NOMO-1 treated with dmso at 0.1 percent for 144 hours (cell line): ENCODE measurements around the gene FAF1.
A peak's percentile ranks its signal among the peaks of the same experiment; 100 is the strongest.
"Not testable (repeated sequence)": the region's sequence is repeated elsewhere in the genome, so short reads cannot be mapped to it uniquely, and the experiment has no call there.

Source experiments
- DNase-seq: peaks from one replicate; lab custom pipeline; 2025; ENCODE audit not compliant: unreplicated experiment; lab: John Stamatoyannopoulos, UW

Gene FAF1

DNA sequence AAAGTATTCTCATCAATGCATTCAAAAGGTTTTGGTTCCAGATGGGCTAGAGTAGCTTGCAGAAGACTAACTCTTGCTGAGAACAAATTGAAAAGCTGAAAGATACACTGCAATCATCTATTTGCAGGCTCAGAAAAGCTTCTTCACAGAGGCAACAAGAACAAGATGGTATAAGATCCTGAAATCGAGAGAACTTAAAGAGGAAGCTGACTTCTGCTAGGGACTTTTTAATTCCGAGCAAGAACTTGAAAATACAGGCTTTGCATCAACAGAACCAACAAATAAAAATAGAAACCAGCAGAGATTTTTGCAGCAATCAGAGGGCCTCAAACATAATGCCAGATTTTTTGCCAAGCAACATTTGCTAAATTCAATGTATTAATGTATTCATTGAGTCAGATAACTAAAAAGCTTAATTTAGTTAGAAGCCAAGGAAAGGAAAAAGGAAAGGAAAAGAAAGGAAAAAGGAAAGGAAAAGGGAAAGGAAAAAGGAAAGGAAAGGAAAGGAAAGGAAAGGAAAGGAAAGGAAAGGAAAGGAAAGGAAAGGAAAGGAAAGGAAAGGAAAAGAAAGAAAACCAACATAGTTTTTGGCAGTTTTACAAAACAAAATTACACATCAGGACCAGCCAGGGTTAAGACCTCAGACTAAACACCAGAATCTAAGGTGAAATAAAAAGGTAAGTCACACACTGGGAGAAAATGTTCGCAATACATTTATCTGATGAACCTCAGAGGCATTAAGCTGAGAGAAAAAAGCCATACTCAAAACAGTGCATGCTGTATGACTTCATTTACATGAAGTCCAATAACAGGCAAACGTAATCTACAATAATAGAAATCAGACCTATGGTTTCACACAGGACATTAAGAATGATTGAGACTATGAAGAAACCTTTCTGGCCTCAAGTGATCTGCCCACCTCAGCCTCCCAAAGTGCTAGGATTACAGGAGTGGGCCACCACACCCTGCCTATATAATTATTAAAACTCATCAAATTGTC is 42.6 kb downstream of the FAF1 start:
- DNase-seq: no peak

DNA sequence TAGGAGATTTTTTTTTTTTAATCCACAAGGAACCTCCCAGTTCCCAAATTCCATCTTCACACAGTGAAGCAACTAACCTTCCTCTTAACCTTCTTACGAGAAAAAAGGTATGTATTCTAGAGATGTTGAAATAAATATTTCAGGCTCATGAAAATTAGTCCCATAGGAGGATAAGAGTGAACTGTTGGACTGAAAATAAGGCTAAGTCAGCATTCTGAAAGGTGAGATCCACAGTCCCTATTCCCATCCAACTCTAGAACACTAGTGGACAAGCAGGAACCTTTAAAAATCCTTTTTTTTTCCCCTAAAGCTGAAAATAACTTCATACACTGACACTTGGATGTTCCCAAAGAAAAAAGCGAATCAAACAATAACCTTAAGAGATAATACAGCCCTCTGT is 44.4 kb downstream of the FAF1 start:
- no peak for DNase-seq

DNA sequence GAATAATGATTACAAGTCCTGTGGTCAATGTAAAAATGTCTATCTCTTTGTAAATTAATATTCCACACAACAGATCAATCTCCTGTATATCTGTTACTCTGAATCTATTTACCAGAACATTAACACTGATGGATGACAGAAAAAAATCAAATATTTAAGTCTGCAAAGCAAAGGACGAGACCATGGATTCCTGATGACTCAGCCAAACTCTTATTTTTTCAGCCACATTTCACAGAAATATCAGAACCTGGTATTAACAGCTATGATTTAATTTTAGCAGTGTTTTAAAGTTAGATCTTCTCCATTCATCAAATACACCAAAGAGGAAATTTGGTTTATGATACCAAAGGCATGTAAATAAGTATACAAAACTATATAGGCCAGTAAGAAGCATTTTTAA is 46.1 kb downstream of the FAF1 start:
- no peak for DNase-seq

DNA sequence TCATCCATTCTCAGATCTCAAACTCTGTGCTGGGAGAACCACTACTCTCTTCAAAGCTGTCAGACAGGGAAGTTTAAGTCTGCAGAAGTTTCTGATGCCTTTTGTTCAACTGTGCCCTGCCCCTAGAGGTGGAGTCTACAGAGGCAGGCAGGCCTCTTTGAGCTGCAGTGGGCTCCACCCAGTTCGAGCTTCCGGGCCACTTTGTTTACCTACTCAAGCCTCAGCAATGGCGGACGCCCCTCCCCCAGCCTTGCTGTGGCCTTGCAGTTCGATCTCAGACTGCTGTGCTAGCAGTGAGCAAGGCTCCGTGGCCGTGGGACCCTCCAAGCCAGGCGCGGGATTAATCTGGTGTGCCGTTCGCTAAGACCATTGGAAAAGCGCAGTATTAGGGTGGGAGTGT is 49.7 kb downstream of the FAF1 start:
- not testable (repeated sequence) for DNase-seq

DNA sequence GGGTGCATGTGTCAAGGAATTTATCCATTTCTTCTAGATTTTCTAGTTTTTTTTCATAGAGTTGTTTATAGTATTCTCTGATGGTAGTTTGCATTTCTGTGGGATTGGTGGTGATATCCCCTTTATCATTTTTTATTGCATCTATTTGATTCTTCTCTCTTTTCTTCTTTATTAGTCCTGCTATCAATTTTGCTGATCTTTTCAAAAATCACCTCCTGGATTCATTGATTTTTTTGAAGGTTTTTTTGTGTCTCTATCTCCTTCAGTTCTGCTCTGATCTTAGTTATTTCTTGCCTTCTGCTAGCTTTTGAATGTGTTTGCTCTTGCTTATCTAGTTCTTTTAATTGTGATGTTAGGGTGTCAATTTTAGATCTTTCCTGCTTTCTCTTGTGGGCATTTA is 52.5 kb downstream of the FAF1 start:
- not testable (repeated sequence) for DNase-seq

DNA sequence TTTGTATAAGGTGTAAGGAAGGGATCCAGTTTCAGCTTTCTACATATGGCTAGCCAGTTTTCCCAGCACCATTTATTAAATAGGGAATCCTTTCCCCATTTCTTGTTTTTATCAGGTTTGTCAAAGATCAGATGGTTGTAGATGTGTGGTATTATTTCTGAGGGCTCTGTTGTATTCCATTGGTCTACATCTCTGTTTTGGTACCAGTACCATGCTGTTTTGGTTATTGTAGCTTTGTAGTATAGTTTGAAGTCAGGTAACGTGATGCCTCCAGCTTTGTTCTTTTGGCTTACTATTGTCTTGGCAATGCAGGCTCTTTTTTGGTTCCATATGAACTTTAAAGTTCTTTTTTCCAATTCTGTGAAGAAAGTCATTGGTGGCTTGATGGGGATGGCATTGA is 54.0 kb downstream of the FAF1 start:
- not testable (repeated sequence) for DNase-seq

DNA sequence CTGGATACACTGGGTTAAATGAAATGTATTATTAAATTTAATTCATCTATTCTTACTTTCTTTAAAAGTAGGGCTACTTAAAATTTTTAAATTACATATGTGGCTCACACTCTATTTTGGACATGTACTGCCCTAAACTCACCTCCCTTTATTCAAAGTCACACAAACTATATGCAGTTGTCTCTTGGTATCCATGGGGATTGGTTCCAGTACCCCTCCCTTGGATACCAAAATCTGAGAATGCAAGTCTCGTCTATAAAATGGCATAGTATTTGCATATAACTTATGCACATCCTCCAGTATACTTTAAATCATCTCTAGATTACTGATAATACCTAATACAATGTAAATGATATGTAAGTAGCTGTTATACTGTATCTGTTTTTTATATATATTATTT is 57.6 kb downstream of the FAF1 start:
- DNase-seq: no peak

DNA sequence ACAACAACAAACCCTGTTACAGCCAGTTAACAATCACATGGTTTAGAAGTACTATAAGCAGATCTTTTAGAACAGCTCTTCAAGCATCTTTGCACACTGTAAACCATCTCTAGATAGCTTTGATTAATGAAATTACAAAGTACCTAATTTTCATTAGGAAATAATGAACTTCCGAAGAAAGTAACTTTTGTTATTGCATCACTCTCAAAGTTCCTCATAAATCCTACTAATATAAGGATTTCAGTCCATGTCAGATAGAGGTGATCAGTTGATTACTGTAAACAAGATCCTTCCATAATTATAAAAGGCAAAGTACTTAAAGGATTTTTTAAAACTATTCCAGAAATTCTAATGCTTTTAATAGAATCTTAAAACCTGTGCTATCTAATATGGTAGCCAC is 58.2 kb downstream of the FAF1 start:
- no peak for DNase-seq

DNA sequence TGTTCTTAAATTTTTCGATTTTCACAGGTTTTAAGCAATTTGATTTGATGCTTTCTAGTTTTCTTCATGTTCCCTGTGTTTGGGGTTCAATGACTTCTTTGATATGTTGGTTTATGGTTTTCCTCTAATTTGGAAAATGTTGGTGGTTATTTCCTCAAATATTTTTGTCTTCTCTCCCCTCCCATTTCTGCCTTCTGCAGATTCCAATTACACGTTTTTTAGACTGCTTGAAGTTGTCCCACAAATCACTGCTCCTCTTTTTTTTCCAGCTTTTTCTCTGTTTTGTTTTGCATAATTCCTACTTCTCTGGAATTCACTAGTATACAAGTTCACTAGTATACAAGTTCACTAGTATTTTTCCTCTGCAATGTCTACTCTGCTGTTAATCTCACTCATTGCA is 61.3 kb downstream of the FAF1 start:
- no peak for DNase-seq

DNA sequence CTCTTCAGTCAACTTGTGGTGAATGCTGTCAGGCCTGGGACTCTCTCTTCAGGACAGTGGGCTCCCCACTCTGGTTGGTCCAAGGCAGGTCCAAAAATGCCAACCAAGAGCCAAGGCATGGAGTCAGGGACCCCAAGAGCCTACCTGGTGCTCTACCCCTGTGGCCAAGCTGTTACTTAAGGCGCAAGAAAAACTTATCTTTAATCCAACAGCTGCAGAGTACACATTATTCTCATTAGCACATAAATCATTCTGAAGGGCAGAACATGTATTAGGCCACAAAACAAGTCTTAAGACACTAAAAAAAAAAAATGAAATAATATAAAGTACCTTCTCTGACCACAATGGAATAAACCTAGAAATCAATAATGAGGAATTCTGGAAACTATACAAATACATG is 65.7 kb downstream of the FAF1 start:
- no peak for DNase-seq

DNA sequence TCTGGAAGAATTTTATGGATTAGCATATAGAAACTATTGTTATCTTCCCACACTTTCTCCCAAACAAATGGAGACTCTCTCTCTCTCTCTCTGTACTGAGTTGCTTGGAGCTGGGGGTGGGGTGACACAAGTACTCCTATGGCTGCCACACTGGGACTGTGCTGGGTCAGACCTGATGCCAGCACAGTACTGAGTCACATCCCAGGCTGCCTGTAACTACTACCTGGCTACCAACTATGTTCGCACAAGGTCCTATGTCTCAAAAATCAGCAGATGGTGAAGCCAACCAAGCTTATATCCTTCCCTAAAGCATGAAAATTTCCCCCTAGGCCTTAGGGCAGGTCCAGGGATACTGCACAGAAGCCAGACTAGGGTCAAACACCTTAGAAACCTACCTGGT is 66.6 kb downstream of the FAF1 start:
- DNase-seq: no peak

DNA sequence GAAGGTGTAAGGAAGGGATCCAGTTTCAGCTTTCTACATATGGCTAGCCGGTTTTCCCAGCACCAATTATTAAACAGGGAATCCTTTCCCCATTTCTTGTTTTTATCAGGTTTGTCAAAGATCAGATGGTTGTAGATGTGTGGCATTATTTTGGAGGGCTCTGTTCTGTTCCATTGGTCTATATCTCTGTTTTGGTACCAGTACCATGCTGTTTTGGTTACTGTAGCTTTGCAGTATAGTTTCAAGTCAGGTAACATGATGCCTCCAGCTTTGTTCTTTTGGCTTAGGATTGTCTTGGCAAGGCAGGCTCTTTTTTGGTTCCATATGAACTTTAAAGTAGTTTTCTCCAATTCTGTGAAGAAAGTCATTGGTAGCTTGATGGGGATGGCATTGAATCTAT is 72.5 kb downstream of the FAF1 start:
- DNase-seq: not testable (repeated sequence)

DNA sequence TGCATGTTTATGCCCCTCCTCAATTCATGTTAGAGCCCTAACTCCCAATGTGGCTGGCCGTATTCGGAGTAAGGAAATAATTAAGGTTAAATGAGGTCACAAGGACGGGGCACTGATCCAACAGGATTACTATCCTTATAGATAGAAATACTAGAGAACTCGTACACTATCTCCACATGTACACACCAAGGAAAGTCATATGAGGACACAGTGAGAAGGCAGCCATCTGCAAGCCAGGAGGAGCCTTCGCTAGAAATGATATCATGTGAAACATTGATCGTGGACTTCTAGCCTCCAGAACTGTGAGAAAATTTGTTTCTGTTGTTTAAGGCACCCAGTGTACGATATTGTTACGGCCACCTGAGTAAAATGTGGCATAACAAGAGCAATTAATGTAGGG is 79.7 kb downstream of the FAF1 start:
- no peak for DNase-seq

DNA sequence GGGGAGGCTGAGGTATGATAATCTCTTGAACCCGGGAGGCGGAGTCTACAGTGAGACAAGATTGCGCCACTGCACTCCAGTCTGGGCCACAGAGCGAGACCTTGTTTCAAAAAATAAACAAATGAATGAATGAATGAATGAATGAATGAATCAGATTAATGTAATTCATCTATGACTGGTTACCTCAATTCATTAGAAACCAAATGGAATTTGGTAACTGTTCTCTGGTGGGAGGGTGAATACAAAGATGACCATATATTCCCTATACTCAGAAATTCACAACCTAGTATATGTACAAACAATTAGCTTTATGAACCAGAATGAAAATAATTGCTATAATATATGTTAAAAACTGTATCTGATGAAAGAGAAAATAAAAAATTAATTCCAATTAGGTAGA is 80.9 kb downstream of the FAF1 start:
- DNase-seq: no peak

DNA sequence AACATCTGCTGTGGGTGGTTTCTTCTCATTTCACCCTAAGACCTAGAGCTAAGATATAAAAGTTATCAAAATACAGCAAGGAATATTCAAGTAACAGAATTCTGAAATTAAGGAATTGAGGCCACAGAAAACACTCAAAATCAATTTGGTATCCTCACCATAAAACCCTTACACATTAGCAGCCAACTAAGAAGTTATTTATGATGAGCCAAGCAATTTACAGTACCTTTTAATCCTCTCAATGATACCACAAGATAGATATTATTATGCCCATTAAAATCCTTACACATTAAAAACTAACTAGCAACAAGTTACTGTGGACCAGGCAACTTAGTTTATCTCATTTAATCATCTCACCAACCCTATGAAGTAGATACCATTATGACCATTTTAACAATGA is 81.6 kb downstream of the FAF1 start:
- no peak for DNase-seq

DNA sequence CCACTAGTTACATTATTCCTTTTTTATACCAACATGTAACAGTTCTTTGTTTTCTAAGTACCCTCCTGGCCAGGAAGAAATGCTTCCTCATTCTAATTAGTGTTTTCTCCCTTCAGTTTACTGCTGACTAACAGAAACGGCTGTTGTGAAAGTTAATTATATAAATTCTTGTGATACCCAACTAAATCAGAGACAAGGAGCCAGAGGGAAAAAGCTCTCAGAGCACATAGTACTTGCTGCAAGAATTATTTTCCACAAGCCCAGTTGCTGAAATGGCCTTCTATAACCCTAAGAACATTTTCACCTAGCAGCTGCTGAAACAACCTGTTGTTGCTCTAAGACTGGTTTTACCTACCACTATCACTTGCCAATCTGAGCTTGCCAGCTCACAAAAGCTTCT is 82.4 kb downstream of the FAF1 start:
- DNase-seq: no peak

DNA sequence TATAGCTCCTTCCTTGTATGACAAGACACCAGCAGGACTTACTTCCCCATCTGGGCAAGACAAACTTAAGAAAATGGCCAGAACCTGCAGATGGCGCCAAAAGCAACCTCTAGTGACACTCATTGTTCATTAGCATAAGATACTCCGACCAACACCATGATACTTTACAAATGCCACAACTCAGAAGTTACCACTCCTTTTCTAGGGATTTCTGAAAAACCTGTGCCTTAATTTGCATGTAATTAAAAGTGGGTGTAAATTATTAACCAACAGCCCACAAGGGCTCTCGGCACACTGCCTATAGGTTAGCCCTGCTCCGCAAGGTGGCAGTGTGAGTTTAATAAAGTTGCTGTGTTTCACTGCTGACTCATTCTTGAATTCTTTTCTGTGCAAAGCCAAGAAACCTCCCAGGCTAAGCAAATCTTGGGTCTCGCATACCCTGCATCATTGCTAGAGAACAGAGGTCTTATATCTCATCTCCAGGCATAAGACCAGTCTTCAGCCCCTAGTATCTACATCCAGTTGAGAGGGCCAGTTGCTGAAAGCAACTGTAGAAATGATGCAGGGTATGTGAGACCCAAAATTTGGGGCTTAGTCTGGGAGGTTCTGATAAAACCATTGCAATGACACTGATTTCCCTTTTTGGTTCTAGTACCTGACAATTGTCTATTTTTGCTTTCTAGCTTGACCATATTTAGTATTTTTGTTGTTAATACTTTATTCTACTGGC is 86.4 kb downstream of the FAF1 start:
- peak; percentile 80 for DNase-seq

DNA sequence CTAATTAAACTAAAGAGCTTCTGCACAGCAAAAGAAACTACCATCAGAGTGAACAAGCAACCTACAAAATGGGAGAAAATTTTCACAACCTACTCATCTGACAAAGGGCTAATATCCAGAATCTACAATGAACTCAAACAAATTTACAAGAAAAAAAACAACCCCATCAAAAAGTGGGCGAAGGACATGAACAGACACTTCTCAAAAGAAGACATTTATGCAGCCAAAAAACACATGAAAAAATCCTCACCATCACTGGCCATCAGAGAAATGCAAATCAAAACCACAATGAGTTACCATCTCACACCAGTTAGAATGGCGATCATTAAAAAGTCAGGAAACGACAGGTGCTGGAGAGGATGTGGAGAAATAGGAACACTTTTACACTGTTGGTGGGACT is 95.2 kb downstream of the FAF1 start:
- not testable (repeated sequence) for DNase-seq

DNA sequence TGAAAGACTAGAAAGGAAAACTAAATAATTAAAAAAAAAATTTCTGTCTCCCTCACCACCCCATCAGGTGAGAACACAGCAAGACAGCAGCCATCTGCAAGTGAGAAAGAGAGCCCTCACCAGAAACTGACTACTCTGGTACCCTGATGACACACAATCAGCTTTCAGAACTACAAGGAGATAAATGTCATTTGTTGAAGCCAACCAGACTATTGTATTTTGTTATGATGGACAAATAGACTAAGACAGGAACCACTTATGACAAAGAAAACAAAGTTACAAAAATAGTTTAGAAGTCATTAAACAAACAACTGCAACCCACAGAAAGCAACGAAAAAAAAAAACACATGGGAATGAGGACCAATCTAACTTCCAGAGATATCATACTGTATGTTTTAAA is 98.3 kb downstream of the FAF1 start:
- no peak for DNase-seq

DNA sequence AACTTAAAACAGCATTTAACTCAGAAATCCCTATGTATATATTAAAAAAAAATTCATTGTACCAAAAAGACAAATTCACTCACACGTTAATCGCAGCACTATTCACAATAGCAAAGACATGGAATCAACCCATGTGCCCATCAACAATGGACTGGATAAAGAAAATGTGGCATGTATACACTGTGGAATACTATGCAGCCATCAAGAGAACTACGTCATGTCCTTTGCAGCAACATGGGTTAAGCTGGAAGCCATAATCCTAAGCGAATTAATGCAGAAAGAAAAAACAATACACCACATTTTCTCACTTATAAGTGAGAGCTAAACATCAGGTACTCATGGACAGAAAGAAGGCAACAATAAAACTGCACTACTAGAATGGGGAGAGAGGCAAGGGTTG is 99.4 kb downstream of the FAF1 start:
- DNase-seq: no peak

DNA sequence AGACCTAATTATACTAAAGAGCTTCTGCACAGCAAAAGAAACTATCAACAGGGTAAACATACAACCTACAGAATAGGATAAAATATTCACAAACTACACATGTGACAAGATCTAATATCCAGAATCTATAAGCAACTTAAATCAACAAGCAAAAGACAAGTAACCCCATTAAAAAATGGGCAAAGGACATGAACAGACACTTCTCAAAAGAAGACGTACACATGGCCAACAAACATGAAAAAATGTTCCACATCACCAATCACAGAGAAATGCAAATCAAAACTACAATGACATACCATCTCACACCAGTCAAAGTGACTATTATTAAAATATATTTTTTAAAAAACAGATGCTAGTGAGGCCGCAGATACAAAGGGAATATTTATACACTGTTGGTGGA is 99.8 kb downstream of the FAF1 start:
- DNase-seq: no peak

DNA sequence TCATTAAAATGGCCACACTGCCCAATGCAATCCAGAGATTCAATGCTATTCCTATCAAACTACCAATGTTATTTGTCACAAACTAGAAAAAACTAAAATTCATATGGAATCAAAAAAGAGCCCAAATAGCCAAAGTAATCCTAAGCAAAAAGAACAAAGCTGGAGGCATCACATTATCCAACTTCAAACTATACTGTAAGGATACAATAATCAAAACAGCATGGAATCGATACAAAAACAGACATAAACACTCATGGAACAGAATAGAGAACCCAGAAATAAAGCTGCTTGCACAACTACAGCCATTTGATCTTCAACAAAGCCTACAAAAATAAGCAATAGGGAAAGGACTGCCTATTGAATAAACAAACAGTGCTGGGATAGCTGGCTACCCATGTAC is 100.4 kb downstream of the FAF1 start:
- DNase-seq: no peak
